GM21529 (cell line): Measurements from ENCODE around the gene PRR27.
"Not testable (repeated sequence)": the region's sequence is repeated elsewhere in the genome, so short reads cannot be mapped to it uniquely, and the experiment has no call there.

Experiments
- ATAC-seq: cut with Tn5 transposase; IDR thresholded peaks from one replicate; pipeline ENCODE4 v1.9.1; 2021; ENCODE audit not compliant: unreplicated experiment

Gene PRR27

DNA sequence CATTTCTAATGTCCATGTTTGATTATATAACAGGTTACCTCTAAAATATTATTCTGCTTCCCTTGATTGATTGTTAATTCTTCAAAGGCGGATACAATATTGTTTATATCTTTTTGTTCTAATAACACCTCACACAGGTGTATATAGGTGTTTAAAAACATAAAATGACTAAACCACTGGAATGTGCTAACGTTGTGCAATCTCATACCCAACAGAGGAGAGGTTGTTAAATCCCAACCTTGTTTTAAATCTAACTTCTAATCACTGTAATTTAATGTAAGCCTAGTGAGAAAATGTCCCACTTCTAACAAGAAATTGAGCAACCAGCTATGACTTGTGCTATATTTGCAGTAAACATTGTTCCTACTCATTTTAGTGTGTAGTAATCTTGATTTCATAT, 42.8 kb downstream of the PRR27 start:
- ATAC-seq: no peak

DNA sequence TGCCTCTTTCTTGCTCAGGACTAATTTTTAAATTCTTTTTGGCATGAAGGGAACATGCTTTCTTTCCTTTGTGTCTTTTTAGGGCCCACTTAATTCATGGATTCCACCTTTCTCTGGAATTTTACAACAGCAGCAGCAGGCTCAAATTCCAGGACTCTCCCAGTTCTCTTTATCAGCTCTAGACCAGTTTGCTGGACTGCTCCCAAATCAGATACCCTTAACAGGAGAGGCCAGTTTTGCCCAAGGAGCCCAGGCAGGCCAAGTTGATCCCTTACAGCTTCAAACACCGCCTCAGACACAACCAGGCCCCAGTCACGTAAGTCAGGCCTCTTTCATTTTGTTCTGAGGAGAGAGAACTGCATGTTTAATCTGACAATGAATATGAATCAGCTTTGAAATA, 43.8 kb downstream of the PRR27 start:
- ATAC-seq: no peak

DNA sequence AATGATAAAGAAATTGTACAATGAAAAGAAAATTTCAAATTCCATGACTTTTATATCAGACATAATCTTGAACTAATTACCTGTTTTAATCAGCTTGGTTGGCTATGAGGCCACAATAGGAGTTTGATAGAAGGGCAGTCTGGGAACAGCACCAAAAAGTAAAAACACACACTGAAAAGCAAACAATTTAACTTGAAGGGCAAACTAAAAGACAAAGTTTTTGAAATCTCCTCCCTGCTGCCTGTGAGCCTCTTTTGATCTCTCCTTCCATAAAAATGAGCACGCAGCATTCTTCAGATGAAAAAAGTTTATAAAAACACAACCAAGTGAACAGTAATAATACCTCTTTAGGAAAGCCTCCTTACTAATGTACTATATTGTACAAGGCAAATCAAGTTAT, 49.6 kb downstream of the PRR27 start:
- ATAC-seq: no peak

DNA sequence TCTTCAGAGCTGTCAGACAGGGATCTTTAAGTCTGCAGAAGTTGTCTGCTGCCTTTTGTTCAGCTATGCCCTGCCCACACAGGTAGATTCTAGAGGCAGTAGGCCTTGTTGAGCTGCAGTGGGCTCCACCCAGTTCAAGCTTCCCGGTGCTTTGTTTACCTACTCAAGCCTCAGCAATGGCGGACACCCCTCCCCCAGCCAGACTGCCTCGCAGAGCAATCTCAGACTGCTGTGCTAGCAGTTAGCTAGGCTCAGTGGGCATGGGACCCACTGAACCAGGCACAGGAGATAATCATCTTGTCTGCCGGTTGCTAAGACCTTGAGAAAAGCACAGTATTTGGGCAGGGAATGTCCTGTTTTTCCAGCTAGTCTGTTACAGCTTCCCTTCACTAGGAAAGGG, 58.7 kb downstream of the PRR27 start:
- not testable (repeated sequence) for ATAC-seq
